Activated CD8-positive, alpha-beta T cell treated with anti-CD3 and anti-CD28 coated beads for 36 hours (primary cell): ENCODE data around the gene ASIP. TPM values are rescaled to one million over a fixed set of nuclear protein-coding genes. Genes with fewer than 3 reads are reported as not detected.
A peak's percentile ranks its signal among the peaks of the same experiment; 100 is the strongest.
"Not testable (repeated sequence)": the region's sequence is repeated elsewhere in the genome, so short reads cannot be mapped to it uniquely, and the experiment has no call there.

ENCODE experiments used
- ATAC-seq: fragments of 200-7000 bp; cut with Tn5 transposase; one replicate; pipeline ENCODE4 v1.10.0; 2021; ENCODE audit warnings: mild to moderate bottlenecking, moderate library complexity
- CTCF ChIA-PET: fragments of 350-600 bp; sonication (Branson Sonifier 250); formaldehyde crosslinking; loops from one replicate; lab custom pipeline; 2021; ENCODE audit warnings: antibody characterized with exemption; lab: Charles Lee
- POLR2A ChIA-PET: fragments of 350-600 bp; sonication (Branson Sonifier 250); formaldehyde crosslinking; loops from one replicate; lab custom pipeline; 2021; ENCODE audit warnings: antibody characterized with exemption; lab: Charles Lee
- DNase-seq: peaks from one replicate; pipeline ENCODE4 v3.0.0-alpha.2; 2020
- H3K27ac Mint-ChIP-seq: one replicate; pipeline ENCODE4 v1.8.0; 2021; ENCODE audit warnings: mild to moderate bottlenecking, mixed read lengths
- H3K27me3 Mint-ChIP-seq: one replicate; pipeline ENCODE4 v1.8.0; 2021; ENCODE audit warnings: mixed read lengths
- H3K36me3 Mint-ChIP-seq: one replicate; pipeline ENCODE4 v1.8.0; 2021; ENCODE audit warnings: low read depth, mixed read lengths
- H3K4me1 Mint-ChIP-seq: one replicate; pipeline ENCODE4 v1.8.0; 2021; ENCODE audit warnings: low read depth, mixed read lengths
- H3K4me3 Mint-ChIP-seq: one replicate; pipeline ENCODE4 v1.8.0; 2021; ENCODE audit warnings: mild to moderate bottlenecking, moderate library complexity, mixed read lengths
- H3K9me3 Mint-ChIP-seq: one replicate; pipeline ENCODE4 v1.8.0; 2021; ENCODE audit warnings: mixed read lengths
- CTCF ChIP-seq: fragments of 200-600 bp; IDR thresholded peaks from one replicate; pipeline ENCODE4 v1.8.0; 2022; ENCODE audit warnings: antibody characterized with exemption, mild to moderate bottlenecking
- intact Hi-C: fragments of 100-400 bp; cut with micrococcal nuclease; formaldehyde crosslinking; loops from one replicate; pipeline ENCODE4 v1.10.0; 2022
- total RNA-seq, 2 experiments: library from RNA; stranded (reverse); gene quantifications; one replicate each; pipeline ENCODE4 v1.2.3, GENCODE V29; 2021

The ASIP gene
- not detected for total RNA-seq

DNA sequence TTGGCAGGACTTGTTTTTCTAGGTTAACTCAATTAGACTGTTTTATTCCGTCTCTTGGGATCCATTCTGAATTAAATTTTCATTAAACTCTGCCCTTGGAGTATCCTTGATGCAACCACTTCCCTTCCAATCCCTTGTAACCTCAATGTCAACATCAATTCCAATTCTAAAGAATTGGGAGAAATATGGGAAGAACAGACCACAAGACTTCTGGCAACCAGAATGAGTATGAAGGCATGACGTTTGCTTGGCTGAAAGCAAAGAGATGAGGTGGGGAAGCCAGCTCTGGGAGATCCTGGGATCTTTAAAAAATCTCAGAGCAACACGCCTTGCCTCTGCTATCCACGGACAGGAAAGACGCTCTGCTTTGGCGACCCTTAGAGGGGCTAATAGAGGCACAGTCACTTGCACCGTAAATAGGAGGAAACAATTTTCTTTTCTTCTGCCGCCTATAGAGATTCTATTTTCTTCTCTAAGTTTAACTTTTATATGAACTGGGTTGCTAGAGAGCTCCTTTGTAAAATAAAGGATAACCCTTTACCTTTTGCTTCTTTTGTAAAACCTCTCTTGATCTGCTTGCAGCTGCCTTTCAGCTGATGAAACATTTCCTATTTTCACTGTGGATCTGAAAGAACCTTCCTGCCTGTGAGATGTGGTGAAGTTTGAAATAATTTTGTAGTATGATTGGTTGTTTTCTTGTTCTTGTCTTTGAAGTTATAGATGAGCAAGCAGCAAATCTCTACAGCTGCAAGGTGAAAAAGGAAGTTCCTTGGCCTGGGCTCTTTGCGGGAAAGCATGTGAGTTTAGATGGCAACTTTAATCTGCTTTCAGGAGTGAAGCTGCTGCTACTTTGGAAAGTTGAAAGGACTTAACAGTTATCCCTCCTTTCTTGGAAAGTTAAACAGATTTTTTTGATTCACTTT is at the start of gene ASIP:
Gene ASIP (plus strand): TSS at position 731 of the 923 bp plus-strand sequence. CDS start 18,952 bp downstream, outside the sequence.
- H3K36me3 Mint-ChIP-seq = no peaks in the 10 kb centered on the region
- no peak for DNase-seq
- TF ChIP-seq CTCF = no peak
- peaks cover 11% of the 10 kb centered on the region for H3K9me3 Mint-ChIP-seq
- H3K27me3 Mint-ChIP-seq = no peaks in the 10 kb centered on the region
- intact Hi-C loops = no loop called here
- H3K4me3 Mint-ChIP-seq = no peak within 1 kb of the TSS
- CTCF ChIA-PET = no interaction called here
- POLR2A ChIA-PET = interaction anchor here (0.7 to 1.2 kb wide), 2 partner anchors 7 to 9 kb away, joined by 3 to 4 read pairs; no protein-coding TSS in a partner anchor
- no peak for ATAC-seq
- peaks cover 13% of the 10 kb centered on the region for H3K4me1 Mint-ChIP-seq
- peak within 1 kb of the TSS; percentile 3 for H3K27ac Mint-ChIP-seq

DNA sequence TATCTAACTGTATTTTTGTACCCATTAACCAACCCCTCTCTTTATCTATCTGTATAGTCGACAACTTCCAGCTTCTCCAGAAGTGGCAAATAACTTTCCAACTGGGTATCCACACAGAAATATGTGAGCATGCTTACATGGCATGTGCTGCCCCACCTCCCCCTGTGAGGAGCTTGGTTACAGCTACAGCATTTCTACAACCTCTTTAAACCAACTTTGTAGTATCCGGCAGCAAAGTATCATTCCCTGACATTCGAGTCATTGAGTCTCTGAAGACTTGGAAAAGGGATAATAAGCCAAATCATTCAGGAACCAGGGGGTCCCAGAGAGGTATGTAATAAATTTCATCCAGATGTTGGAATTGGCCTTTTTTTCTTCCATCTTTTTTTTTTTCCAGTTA is 48.2 kb upstream of the ASIP start:
- ChIA-PET CTCF (interaction anchor here (1.1 kb wide), 1 partner anchor 10 kb away, joined by 3 read pairs; no protein-coding TSS in a partner anchor), POLR2A (no interaction called here)
- no peak for ATAC-seq
- intact Hi-C loops = no loop called here
- Mint-ChIP-seq H3K27me3 (peaks cover 8% of the 10 kb centered on the region), H3K36me3 (no peaks in the 10 kb centered on the region), H3K4me1 (peaks cover 2% of the 10 kb centered on the region), H3K4me3 (no peak overlapping the region), H3K9me3 (no peaks in the 10 kb centered on the region), H3K27ac (no peak overlapping the region)
- TF ChIP-seq CTCF = no peak
- DNase-seq = no peak

DNA sequence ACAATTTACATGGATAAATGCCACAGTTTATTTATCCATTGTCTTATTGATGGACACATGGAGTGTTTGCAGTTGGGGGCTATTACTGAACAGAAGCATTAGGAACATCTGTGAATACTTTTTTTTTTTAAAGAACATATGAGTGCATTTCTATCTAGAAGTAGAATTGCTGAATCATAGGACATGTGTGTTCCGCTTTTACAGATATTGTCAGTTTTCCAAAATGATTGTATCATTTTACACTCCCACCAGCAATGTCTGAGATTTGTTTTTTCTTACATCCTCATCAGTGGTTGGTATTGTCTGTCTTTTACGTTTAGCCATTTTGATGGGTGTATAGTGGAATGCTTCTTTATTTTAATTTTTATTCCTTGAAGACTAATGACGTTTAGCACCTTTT is 42.0 kb upstream of the ASIP start:
- Mint-ChIP-seq H3K36me3 (no peaks in the 10 kb centered on the region), H3K4me1 (peaks cover 2% of the 10 kb centered on the region), H3K27ac (no peak overlapping the region), H3K27me3 (peaks cover 8% of the 10 kb centered on the region), H3K9me3 (no peaks in the 10 kb centered on the region), H3K4me3 (no peak overlapping the region)
- ChIA-PET CTCF (no interaction called here), POLR2A (no interaction called here)
- no peak for TF ChIP-seq CTCF
- DNase-seq (no peak), ATAC-seq (no peak)
- intact Hi-C loops = no loop called here

DNA sequence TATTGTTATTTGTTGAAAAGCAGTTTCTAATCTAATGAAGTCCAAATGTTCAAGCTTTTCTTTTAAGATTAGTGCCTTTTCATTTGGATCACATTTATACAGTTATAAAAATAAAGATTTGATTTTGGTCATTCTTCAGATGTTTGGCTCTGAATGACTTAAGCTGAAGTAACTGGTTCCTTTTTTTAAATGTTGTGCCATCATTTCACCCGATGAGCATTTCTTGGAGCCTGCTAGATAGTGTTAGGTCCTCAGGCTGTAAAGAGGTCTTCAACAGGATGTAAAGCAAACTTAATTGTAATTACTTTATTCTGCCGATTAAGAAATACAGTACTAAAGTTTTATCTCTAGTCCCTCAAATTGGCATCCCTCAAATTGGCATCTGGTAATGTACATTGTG is 41.2 kb upstream of the ASIP start:
- Mint-ChIP-seq H3K4me3 (no peak overlapping the region), H3K9me3 (no peaks in the 10 kb centered on the region), H3K4me1 (no peaks in the 10 kb centered on the region), H3K27me3 (peaks cover 8% of the 10 kb centered on the region), H3K36me3 (no peaks in the 10 kb centered on the region), H3K27ac (no peak overlapping the region)
- no peak for ATAC-seq
- CTCF ChIA-PET = no interaction called here
- TF ChIP-seq CTCF = no peak
- POLR2A ChIA-PET = no interaction called here
- intact Hi-C loops = no loop called here
- no peak for DNase-seq

GRCh38 chr20:34201531-34201930 is 39.7 kb upstream of the ASIP start:
- H3K27ac Mint-ChIP-seq = no peak overlapping the region
- intact Hi-C loops = no loop called here
- H3K36me3 Mint-ChIP-seq = no peaks in the 10 kb centered on the region
- DNase-seq (no peak), ATAC-seq (no peak)
- no peaks in the 10 kb centered on the region for H3K4me1 Mint-ChIP-seq
- no peak for TF ChIP-seq CTCF
- no peak overlapping the region for H3K4me3 Mint-ChIP-seq
- ChIA-PET POLR2A (no interaction called here), CTCF (interaction anchor here (1.4 kb wide), 1 partner anchor 11 kb away, joined by 3 read pairs; no protein-coding TSS in a partner anchor)
- peaks cover 12% of the 10 kb centered on the region for H3K27me3 Mint-ChIP-seq
- no peaks in the 10 kb centered on the region for H3K9me3 Mint-ChIP-seq

GRCh38 chr20:34205172-34205880 is 35.9 kb upstream of the ASIP start:
- H3K9me3 Mint-ChIP-seq, H3K27ac Mint-ChIP-seq, CTCF ChIA-PET, intact Hi-C loops, ATAC-seq, H3K4me1 Mint-ChIP-seq, H3K36me3 Mint-ChIP-seq: not testable (repeated sequence)
- H3K4me3 Mint-ChIP-seq = peak overlapping the region; percentile 57
- POLR2A ChIA-PET = interaction anchor here (0.7 kb wide), 1 partner anchor 13 kb away, joined by 3 read pairs; no protein-coding TSS in a partner anchor
- DNase-seq = peak; percentile 14
- H3K27me3 Mint-ChIP-seq = peaks cover 16% of the 10 kb centered on the region
